CD4-positive, alpha-beta T cell (primary cell): ENCODE results near the gene CBR4. TPM values are rescaled to one million over a fixed set of nuclear protein-coding genes. Genes with fewer than 3 reads are reported as not detected.

Experiments
- ATAC-seq: fragments of 200-7000 bp; cut with Tn5 transposase; one replicate; pipeline ENCODE4 v1.10.0; 2022; ENCODE audit warnings: mild to moderate bottlenecking; ENCODE audit not compliant: poor library complexity
- CTCF ChIA-PET: fragments of 350-600 bp; sonication (Branson Sonifier 250); formaldehyde crosslinking; loops from one replicate; lab custom pipeline; 2021; ENCODE audit warnings: antibody characterized with exemption, inconsistent platforms; lab: Charles Lee
- POLR2A ChIA-PET: fragments of 350-600 bp; sonication (Branson Sonifier 250); formaldehyde crosslinking; loops from one replicate; lab custom pipeline; 2021; ENCODE audit warnings: antibody characterized with exemption, inconsistent platforms; lab: Charles Lee
- DNase-seq, 14 experiments: peaks; one replicate each; pipeline ENCODE4 v3.0.0-alpha.2; 2013 to 2020; ENCODE audit warnings: mixed read lengths in 2 of 14
- H3K27ac ChIP-seq, 2 donors: one replicate each; pipeline versions ENCODE4 v1.5.1 to v1.7.0; 2013; ENCODE audit warnings: low read length in 2 of 2, low read depth in 1 of 2, mild to moderate bottlenecking in 1 of 2
- H3K27me3 ChIP-seq, 2 experiments: 1 replicate in 1 of 2; 2 replicates in 1 of 2; pipeline versions ENCODE4 v1.6.1 to v1.7.0; 2013; ENCODE audit warnings: low read length in 2 of 2, control low read depth in 1 of 2, mild to moderate bottlenecking in 1 of 2, moderate library complexity in 1 of 2; ENCODE audit not compliant: insufficient read depth in 2 of 2, control insufficient read depth in 1 of 2
- H3K36me3 ChIP-seq: one replicate; pipeline ENCODE4 v1.6.1; 2013; ENCODE audit warnings: low read length, control low read depth; ENCODE audit not compliant: insufficient read depth
- H3K4me1 ChIP-seq: one replicate; pipeline ENCODE4 v1.6.1; 2013; ENCODE audit warnings: low read length, control low read depth; ENCODE audit not compliant: insufficient read depth
- H3K4me3 ChIP-seq: one replicate; pipeline ENCODE4 v1.5.1; 2013; ENCODE audit warnings: mild to moderate bottlenecking, low read length, moderate library complexity
- H3K9me3 ChIP-seq, 2 experiments: 1 replicate in 1 of 2; 2 replicates in 1 of 2; pipeline versions ENCODE4 v1.6.1 to v1.7.0; 2013; ENCODE audit warnings: low read length in 2 of 2, mild to moderate bottlenecking in 2 of 2, control low read depth in 1 of 2, moderate library complexity in 1 of 2; ENCODE audit not compliant: control insufficient read depth in 1 of 2, insufficient read depth in 1 of 2
- H3K27ac Mint-ChIP-seq: one replicate; pipeline ENCODE4 v1.8.0; 2020; ENCODE audit warnings: mixed read lengths
- H3K27me3 Mint-ChIP-seq: one replicate; pipeline ENCODE4 v1.8.0; 2021; ENCODE audit warnings: mixed read lengths
- H3K36me3 Mint-ChIP-seq: one replicate; pipeline ENCODE4 v1.8.0; 2021; ENCODE audit warnings: low read depth, mixed read lengths
- H3K4me1 Mint-ChIP-seq: one replicate; pipeline ENCODE4 v1.8.0; 2021; ENCODE audit warnings: low read depth, mixed read lengths
- H3K4me3 Mint-ChIP-seq: one replicate; pipeline ENCODE4 v1.8.0; 2020; ENCODE audit warnings: mild to moderate bottlenecking, mixed read lengths
- H3K9me3 Mint-ChIP-seq: one replicate; pipeline ENCODE4 v1.8.0; 2020; ENCODE audit warnings: mixed read lengths
- CTCF ChIP-seq: fragments of 200-600 bp; IDR thresholded peaks from one replicate; pipeline ENCODE4 v1.8.0; 2022; ENCODE audit warnings: antibody characterized with exemption, mild to moderate bottlenecking
- intact Hi-C, 2 experiments: fragments of 100-400 bp; cut with DNase I in 1 of 2; cut with micrococcal nuclease in 1 of 2; formaldehyde crosslinking; loops; one replicate each; pipeline versions ENCODE4 v1.15.1 to v1.9.0; 2023 to 2025; cut with DNase I, micrococcal nuclease
- total RNA-seq, 174 experiments: library from RNA in 2 of 174; stranded (reverse) in 2 of 174; gene quantifications; one replicate each; pipeline ENCODE4 v1.2.3 and lab custom pipeline; 2021 to 2026

CBR4 gene
- total RNA-seq, 2 experiments from 2014 or later, result 5.1 to 5.4 TPM

GRCh38 chr4:169054879-169055278 is 44.8 kb upstream of the CBR4 start:
- CTCF ChIA-PET, result no interaction called here
- intact Hi-C loops, result no loop called here
- no peak overlapping the region for H3K4me3 ChIP-seq
- POLR2A ChIA-PET, result no interaction called here
- no peak overlapping the region for H3K4me3 Mint-ChIP-seq
- H3K27ac Mint-ChIP-seq, result no peak overlapping the region
- ATAC-seq (no peak), DNase-seq (no peak)
- no peaks in the 10 kb centered on the region for H3K36me3 ChIP-seq
- no peak for TF ChIP-seq CTCF
- H3K36me3 Mint-ChIP-seq, result no peaks in the 10 kb centered on the region
- no peaks in the 10 kb centered on the region for H3K9me3 ChIP-seq
- H3K9me3 Mint-ChIP-seq, result no peaks in the 10 kb centered on the region
- H3K4me1 ChIP-seq, result no peaks in the 10 kb centered on the region
- no peaks in the 10 kb centered on the region for H3K27me3 ChIP-seq
- no peaks in the 10 kb centered on the region for H3K4me1 Mint-ChIP-seq
- H3K27ac ChIP-seq, result no peak overlapping the region
- H3K27me3 Mint-ChIP-seq, result peaks cover 2% of the 10 kb centered on the region

GRCh38 chr4:169052594-169052945 is 42.5 kb upstream of the CBR4 start:
- intact Hi-C loops, result no loop called here
- no peaks in the 10 kb centered on the region for H3K9me3 Mint-ChIP-seq
- no peak for TF ChIP-seq CTCF
- Histone ChIP-seq H3K36me3 (no peaks in the 10 kb centered on the region), H3K27ac (no peak overlapping the region), H3K9me3 (no peaks in the 10 kb centered on the region), H3K27me3 (no peaks in the 10 kb centered on the region), H3K4me1 (no peaks in the 10 kb centered on the region), H3K4me3 (no peak overlapping the region)
- H3K27me3 Mint-ChIP-seq, result no peaks in the 10 kb centered on the region
- no peaks in the 10 kb centered on the region for H3K4me1 Mint-ChIP-seq
- CTCF ChIA-PET, result no interaction called here
- H3K4me3 Mint-ChIP-seq, result no peak overlapping the region
- POLR2A ChIA-PET, result no interaction called here
- H3K27ac Mint-ChIP-seq, result no peak overlapping the region
- H3K36me3 Mint-ChIP-seq, result no peaks in the 10 kb centered on the region
- DNase-seq, result no peak
- no peak for ATAC-seq

GRCh38 chr4:169051761-169052593 is 41.9 kb upstream of the CBR4 start:
- Histone ChIP-seq H3K9me3 (no peaks in the 10 kb centered on the region), H3K36me3 (no peaks in the 10 kb centered on the region), H3K4me1 (no peaks in the 10 kb centered on the region), H3K4me3 (no peak overlapping the region), H3K27ac (no peak overlapping the region), H3K27me3 (no peaks in the 10 kb centered on the region)
- Mint-ChIP-seq H3K27me3 (no peaks in the 10 kb centered on the region), H3K9me3 (no peaks in the 10 kb centered on the region), H3K4me3 (no peak overlapping the region), H3K27ac (no peak overlapping the region), H3K36me3 (no peaks in the 10 kb centered on the region), H3K4me1 (no peaks in the 10 kb centered on the region)
- intact Hi-C loops, result no loop called here
- no peak for DNase-seq
- CTCF ChIA-PET, result no interaction called here
- POLR2A ChIA-PET, result no interaction called here
- TF ChIP-seq CTCF, result no peak
- no peak for ATAC-seq
